Neuronal stem cell (in vitro differentiated cells): ENCODE data around the gene NDUFA7.
"Not testable (repeated sequence)": the region's sequence is repeated elsewhere in the genome, so short reads cannot be mapped to it uniquely, and the experiment has no call there.

Experiments
- DNase-seq: peaks from one replicate; pipeline ENCODE4 v3.0.0-alpha.2; 2013; ENCODE audit warnings: low spot score
- H2AFZ ChIP-seq: one replicate; pipeline ENCODE4 v1.6.1; 2013; ENCODE audit warnings: mild to moderate bottlenecking, low read length, inconsistent platforms
- H2AK5ac ChIP-seq: 2 replicates; pipeline ENCODE4 v1.6.1; 2013; ENCODE audit warnings: low read depth, mild to moderate bottlenecking, inconsistent platforms, low read length, moderate library complexity, mixed read lengths
- H2BK120ac ChIP-seq: 2 replicates; pipeline ENCODE4 v1.6.1; 2013; ENCODE audit warnings: low read depth, mild to moderate bottlenecking, inconsistent platforms, low read length, moderate library complexity, mixed read lengths
- H2BK12ac ChIP-seq: one replicate; pipeline ENCODE4 v1.6.1; 2013; ENCODE audit warnings: low read length, inconsistent platforms
- H2BK15ac ChIP-seq: 2 replicates; pipeline ENCODE4 v1.6.1; 2013; ENCODE audit warnings: mild to moderate bottlenecking, low read length, inconsistent platforms, mixed read lengths
- H2BK5ac ChIP-seq: one replicate; pipeline ENCODE4 v1.6.1; 2013; ENCODE audit warnings: inconsistent platforms, mild to moderate bottlenecking, low read length, moderate library complexity
- H3K14ac ChIP-seq: one replicate; pipeline ENCODE4 v1.6.1; 2013; ENCODE audit warnings: low read length, inconsistent platforms
- H3K18ac ChIP-seq: 2 replicates; pipeline ENCODE4 v1.6.1; 2013; ENCODE audit warnings: low read length, inconsistent platforms
- H3K23ac ChIP-seq: 2 replicates; pipeline ENCODE4 v1.6.1; 2013; ENCODE audit warnings: low read depth, mild to moderate bottlenecking, mixed read lengths, low read length, inconsistent platforms; ENCODE audit not compliant: poor library complexity
- H3K27ac ChIP-seq: replicated peaks from 3 replicates; pipeline ENCODE4 v1.5.1; 2013; ENCODE audit warnings: low read length, inconsistent platforms
- H3K27me3 ChIP-seq, 3 experiments: 2 replicates each; pipeline ENCODE4 v1.6.1; 2013; ENCODE audit warnings: low read length in 3 of 3, mild to moderate bottlenecking in 2 of 3, inconsistent platforms in 1 of 3, low read depth in 1 of 3, mixed read lengths in 1 of 3, moderate library complexity in 1 of 3; ENCODE audit not compliant: control insufficient read depth in 3 of 3, insufficient read depth in 3 of 3
- H3K36me3 ChIP-seq, 2 donors: replicated peaks in 1 of 2; 2 replicates each; pipeline ENCODE4 v1.6.1; 2013; ENCODE audit warnings: low read length in 2 of 2; ENCODE audit not compliant: control insufficient read depth in 2 of 2, insufficient read depth in 2 of 2
- H3K4ac ChIP-seq: 2 replicates; pipeline ENCODE4 v1.6.1; 2013; ENCODE audit warnings: inconsistent platforms, mild to moderate bottlenecking, low read length, moderate library complexity
- H3K4me1 ChIP-seq, 2 donors: 1 replicate in 1 of 2; 2 replicates in 1 of 2; pipeline ENCODE4 v1.6.1; 2013; ENCODE audit warnings: low read length in 2 of 2, low read depth in 1 of 2; ENCODE audit not compliant: control insufficient read depth in 2 of 2, insufficient read depth in 1 of 2
- H3K4me2 ChIP-seq: one replicate; pipeline ENCODE4 v1.6.1; 2013; ENCODE audit warnings: mild to moderate bottlenecking, low read length, inconsistent platforms; ENCODE audit not compliant: insufficient read depth, poor library complexity, severe bottlenecking
- H3K4me3 ChIP-seq, 2 donors: 2 replicates each; pipeline ENCODE4 v1.5.1; 2013; ENCODE audit warnings: low read length in 2 of 2, mild to moderate bottlenecking in 2 of 2, inconsistent platforms in 1 of 2, moderate library complexity in 1 of 2
- H3K79me1 ChIP-seq: one replicate; pipeline ENCODE4 v1.6.1; 2013; ENCODE audit warnings: low read depth, mild to moderate bottlenecking, inconsistent platforms, low read length, moderate library complexity
- H3K9ac ChIP-seq: one replicate; pipeline ENCODE4 v1.6.1; 2013; ENCODE audit warnings: mild to moderate bottlenecking, low read depth, low read length, inconsistent platforms; ENCODE audit not compliant: poor library complexity
- H3K9me3 ChIP-seq, 2 donors: replicated peaks in 1 of 2; 2 replicates each; pipeline versions ENCODE3 to v1.6.1; 2013; ENCODE audit warnings: low read length in 2 of 2, mild to moderate bottlenecking in 2 of 2, inconsistent platforms in 1 of 2, low read depth in 1 of 2, mixed read lengths in 1 of 2, moderate library complexity in 1 of 2; ENCODE audit not compliant: control insufficient read depth in 2 of 2, insufficient read depth in 1 of 2
- H4K8ac ChIP-seq: one replicate; pipeline ENCODE4 v1.6.1; 2013; ENCODE audit warnings: low read depth, mild to moderate bottlenecking, inconsistent platforms, low read length, moderate library complexity
- H4K91ac ChIP-seq: one replicate; pipeline ENCODE4 v1.6.1; 2013; ENCODE audit warnings: low read length, low read depth, mild to moderate bottlenecking, inconsistent platforms; ENCODE audit not compliant: poor library complexity
- WGBS, 2 donors: extraction: QIAGEN DNeasy Blood & Tissue Kit; methylation state at CpG; one replicate each; pipeline ENCODE4 v1.1.7; 2013; ENCODE audit warnings: missing lambda C conversion rate in 2 of 2, mixed read lengths in 1 of 2; ENCODE audit not compliant: insufficient read length in 2 of 2, insufficient replicate concordance in 1 of 2; ENCODE audit errors: extremely low coverage in 2 of 2; 5-methylcytosine and 5-hydroxymethylcytosine counted together

NDUFA7 gene

DNA sequence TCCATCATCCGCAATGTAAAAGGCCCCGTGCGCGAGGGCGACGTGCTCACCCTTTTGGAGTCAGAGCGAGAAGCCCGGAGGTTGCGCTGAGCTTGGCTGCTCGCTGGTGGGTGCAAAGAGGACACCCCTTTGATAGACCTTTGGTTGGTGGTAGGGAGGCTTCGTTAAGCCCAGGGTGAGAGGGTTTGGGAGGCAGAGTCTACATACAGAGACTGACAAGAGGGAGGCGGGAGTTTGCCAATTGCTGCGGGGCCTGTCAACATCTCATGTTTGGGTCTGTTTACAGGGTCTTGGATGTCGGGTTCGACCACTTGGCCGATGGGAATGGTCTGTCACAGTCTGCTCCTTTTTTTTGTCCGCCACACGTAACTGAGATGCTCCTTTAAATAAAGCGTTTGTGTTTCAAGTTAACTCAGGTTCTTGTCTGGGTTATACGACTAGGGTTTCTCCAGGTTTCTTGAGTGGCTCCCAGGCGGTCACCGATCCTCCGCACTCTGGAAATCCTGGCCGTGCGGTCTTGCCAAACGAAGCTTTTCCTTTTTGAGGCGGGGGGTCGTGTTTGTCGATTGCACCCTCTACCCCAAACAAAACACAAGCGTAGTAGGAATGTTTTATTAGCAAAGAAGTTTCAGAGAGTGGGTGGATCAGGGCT lies 937 bp upstream of the NDUFA7 start:
- H3K9ac ChIP-seq, result peak overlapping the region; percentile 85
- H2AK5ac ChIP-seq, result no peak overlapping the region
- H3K27ac ChIP-seq, result no peak overlapping the region
- no peak overlapping the region for H2BK120ac ChIP-seq
- peak overlapping the region; percentile 74 for H2AFZ ChIP-seq
- no peak overlapping the region for H2BK15ac ChIP-seq
- no CpG with 5 or more reads among the region's 30 CpGs for WGBS, 2 donors
- peak overlapping the region; percentile 31 for H3K14ac ChIP-seq
- H3K18ac ChIP-seq, result peak overlapping the region; percentile 65
- peaks cover 0 to 2% of the 10 kb centered on the region in 2 donors for H3K9me3 ChIP-seq
- no peak overlapping the region for H2BK5ac ChIP-seq
- no peak for DNase-seq
- peaks cover 13 to 34% of the 10 kb centered on the region in 2 donors for H3K36me3 ChIP-seq
- H4K8ac ChIP-seq, result no peak overlapping the region
- no peaks in the 10 kb centered on the region for H3K27me3 ChIP-seq
- no peak overlapping the region for H3K23ac ChIP-seq
- H3K4me3 ChIP-seq, result peak overlapping the region; percentile 83 to 89
- peaks cover 19% of the 10 kb centered on the region for H3K79me1 ChIP-seq
- H3K4me1 ChIP-seq, result peaks cover 9 to 12% of the 10 kb centered on the region in 2 donors
- H4K91ac ChIP-seq, result no peak overlapping the region
- H3K4me2 ChIP-seq, result peak overlapping the region; percentile 86
- no peak overlapping the region for H2BK12ac ChIP-seq
- H3K4ac ChIP-seq, result no peak overlapping the region

DNA sequence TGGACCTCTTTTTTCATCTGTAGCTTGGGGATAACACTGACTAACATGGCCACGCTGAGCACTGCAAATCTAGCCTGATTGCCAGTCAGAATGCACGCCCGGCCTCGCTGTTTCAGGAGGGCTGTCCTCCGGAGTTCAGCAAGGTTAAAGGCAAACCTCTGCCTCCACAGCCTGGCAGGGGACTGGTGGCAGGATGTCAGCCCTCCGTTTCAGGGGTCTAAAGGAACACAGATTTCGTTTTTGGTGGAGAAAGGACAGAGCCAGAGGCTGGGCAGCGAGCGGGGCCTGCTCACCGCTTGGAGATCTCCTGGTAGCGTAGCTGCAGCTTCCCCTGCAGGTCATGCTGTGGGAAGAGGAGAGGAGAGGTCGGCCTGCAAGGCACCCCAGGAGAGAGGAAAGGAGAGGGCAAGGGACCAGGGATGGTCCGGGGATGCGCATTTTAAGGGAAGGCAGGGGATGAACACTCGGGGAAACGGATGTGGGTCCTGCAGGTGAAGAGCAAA lies 560 bp downstream of the NDUFA7 start:
- Histone ChIP-seq H3K4ac (no peak overlapping the region), H2BK120ac (no peak overlapping the region), H4K8ac (peak overlapping the region; percentile 20), H3K79me1 (peaks cover 20% of the 10 kb centered on the region), H3K9me3 (no peaks in the 10 kb centered on the region), H2AFZ (peak overlapping the region; percentile 77), H4K91ac (no peak overlapping the region), H3K18ac (peak overlapping the region; percentile 93), H3K4me1 (peaks cover 9 to 12% of the 10 kb centered on the region in 2 donors), H3K27me3 (no peaks in the 10 kb centered on the region), H3K14ac (peak overlapping the region; percentile 40), H3K36me3 (peaks cover 17 to 48% of the 10 kb centered on the region in 2 donors), H3K4me3 (peak overlapping the region; percentile 89 to 91), H3K27ac (no peak overlapping the region), H3K4me2 (peak overlapping the region; percentile 84), H2BK15ac (peak overlapping the region; percentile 28), H2BK12ac (no peak overlapping the region), H2AK5ac (peak overlapping the region; percentile 90), H2BK5ac (peak overlapping the region; percentile 77), H3K9ac (peak overlapping the region; percentile 89), H3K23ac (peak overlapping the region; percentile 60)
- no peak for DNase-seq
- no CpG with 5 or more reads among the region's 16 CpGs for WGBS, 2 donors

DNA sequence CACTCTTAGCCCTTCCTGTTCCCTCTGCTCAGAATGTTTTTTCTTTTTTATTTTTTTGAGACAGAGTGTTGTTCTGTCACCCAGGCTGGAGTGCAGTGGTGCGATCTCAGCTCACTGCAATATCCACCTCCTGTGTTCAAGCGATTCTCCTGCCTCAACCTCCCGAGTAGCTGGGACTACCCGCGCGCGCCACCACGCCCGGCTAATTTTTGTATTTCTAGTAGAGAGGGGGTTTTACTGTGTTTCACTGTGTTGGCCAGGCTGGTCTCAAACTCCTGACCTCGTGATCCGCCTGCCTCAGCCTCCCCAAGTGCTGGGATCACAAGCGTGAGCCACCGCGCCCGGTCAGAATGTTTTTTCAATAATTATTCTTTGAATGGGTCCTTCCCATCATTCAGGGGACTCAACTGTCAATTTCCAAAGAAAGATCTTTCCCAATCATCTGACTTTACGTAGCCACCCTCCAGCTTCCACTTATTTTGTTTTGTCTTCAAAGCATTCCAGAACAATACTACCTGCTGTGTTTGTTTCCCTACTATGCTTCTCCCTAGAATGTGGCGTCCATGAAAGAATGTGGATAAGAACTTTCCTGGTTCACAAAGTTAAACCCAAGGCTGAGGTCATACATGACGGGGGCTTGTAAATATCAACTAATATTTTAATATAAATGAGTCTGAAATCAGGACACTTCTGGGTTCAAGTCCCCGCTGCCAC lies 1.2 kb downstream of the NDUFA7 start:
- Histone ChIP-seq H2BK120ac (no peak overlapping the region), H3K4me2 (peak overlapping the region; percentile 84), H3K27me3 (no peaks in the 10 kb centered on the region), H3K27ac (no peak overlapping the region), H3K23ac (no peak overlapping the region), H3K9me3 (no peaks in the 10 kb centered on the region), H3K4ac (no peak overlapping the region), H3K4me3 (peak overlapping the region in 1 of 2 donors; percentile 89), H3K4me1 (peaks cover 9 to 12% of the 10 kb centered on the region in 2 donors), H3K18ac (no peak overlapping the region), H2BK15ac (no peak overlapping the region), H2BK5ac (no peak overlapping the region), H4K8ac (no peak overlapping the region), H3K79me1 (peaks cover 20% of the 10 kb centered on the region), H3K9ac (no peak overlapping the region), H2AFZ (no peak overlapping the region), H2BK12ac (no peak overlapping the region), H2AK5ac (no peak overlapping the region), H4K91ac (no peak overlapping the region), H3K14ac (no peak overlapping the region), H3K36me3 (peaks cover 24 to 55% of the 10 kb centered on the region in 2 donors)
- no CpG with 5 or more reads among the region's 19 CpGs for WGBS, 2 donors
- no peak for DNase-seq

DNA sequence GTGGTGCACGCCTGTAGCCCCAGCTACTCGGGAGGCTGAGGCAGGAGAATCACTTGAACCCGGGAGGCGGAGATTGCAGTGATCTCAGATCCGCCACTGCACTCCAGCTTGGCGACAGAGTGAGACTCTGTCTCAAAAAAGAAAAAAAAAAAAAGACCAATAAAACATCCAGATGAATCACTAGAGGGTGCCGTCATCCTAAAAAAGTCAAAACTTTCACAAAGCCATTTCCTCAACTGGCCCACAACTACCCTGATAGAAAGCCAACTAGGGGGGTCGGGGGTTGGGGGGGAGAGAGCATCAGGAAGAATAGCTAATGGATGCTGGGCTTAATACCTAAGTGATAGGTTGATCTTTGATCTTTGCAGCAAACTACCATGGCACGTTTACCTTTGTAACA lies 2.3 kb downstream of the NDUFA7 start:
- not testable (repeated sequence) for H3K9me3 ChIP-seq, H4K8ac ChIP-seq, H3K9ac ChIP-seq, H2AK5ac ChIP-seq, H3K23ac ChIP-seq, H2BK120ac ChIP-seq, H3K4me2 ChIP-seq, H4K91ac ChIP-seq, H3K4ac ChIP-seq, H3K27me3 ChIP-seq, H2BK5ac ChIP-seq, H2BK12ac ChIP-seq, H3K27ac ChIP-seq, H3K14ac ChIP-seq, H3K18ac ChIP-seq, DNase-seq, H3K4me3 ChIP-seq, H2AFZ ChIP-seq, H2BK15ac ChIP-seq
- Histone ChIP-seq H3K79me1 (peaks cover 18% of the 10 kb centered on the region), H3K36me3 (peaks cover 26 to 52% of the 10 kb centered on the region in 2 donors), H3K4me1 (peaks cover 9 to 12% of the 10 kb centered on the region in 2 donors)
- WGBS, 2 donors, result no CpG with 5 or more reads among the region's 9 CpGs
